Measurements from ENCODE around the gene CERT1. TPM values are rescaled to one million over a fixed set of nuclear protein-coding genes. Genes with fewer than 3 reads are reported as not detected.

Gene CERT1
- polyA plus RNA-seq, 2 of the 4 experiments (the other 2 are of a cell fraction), result 19.5 to 22.5 TPM

DNA sequence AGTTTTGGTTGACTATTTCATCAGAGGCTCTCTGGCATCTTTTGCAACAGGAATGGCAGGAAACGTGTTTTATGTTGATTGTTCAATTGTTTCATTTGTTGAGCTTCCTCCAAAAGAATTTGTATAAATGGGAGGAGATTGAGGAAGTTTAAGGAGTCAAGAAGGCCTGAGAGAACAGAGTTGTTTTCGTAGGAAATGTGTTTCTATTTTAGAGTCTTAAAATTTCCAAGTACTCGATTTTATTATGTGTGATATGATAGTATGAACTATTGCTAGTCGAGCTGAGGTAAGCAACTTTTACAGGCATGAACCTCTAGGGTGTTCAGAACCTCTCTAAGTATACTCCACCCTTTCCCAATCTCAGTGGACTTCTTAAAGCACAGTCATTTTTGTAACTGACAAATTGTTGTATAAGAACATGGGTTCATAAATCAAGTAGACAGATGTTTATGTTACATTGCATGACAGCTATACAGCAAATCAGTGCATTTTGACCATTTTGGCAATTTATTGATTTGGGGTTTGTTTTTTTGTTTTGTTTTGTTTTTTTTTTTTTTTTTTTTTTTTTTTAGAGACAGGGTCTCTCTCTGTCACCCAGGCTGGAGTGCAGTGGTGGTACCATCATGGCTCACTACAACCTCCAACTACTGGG, 47.7 kb upstream of the CERT1 start:
- H3K9me3 ChIP-seq, result peaks cover 11% of the 10 kb centered on the region
- no peak overlapping the region for H3K4me3 ChIP-seq
- H3K4me1 ChIP-seq, result no peaks in the 10 kb centered on the region
- no peak for ATAC-seq
- TF ChIP-seq USF2 (IDR thresholded peaks at IDR 0.05) (no peak), MAFK (IDR thresholded peaks at IDR 0.05; ENCODE audit: partially characterized antibody) (peak; percentile 34), HES2 (IDR thresholded peaks at IDR 0.05) (no peak), KDM1A (IDR thresholded peaks at IDR 0.05; ENCODE audit: low read depth) (no peak)
- POLR2A ChIA-PET, result no interaction called here
- no peak overlapping the region for H3K4me2 ChIP-seq
- no peak for DNase-seq (ENCODE audit: low read depth in 1 of 2, low spot score in 1 of 2)
- CTCF ChIA-PET, result no interaction called here
- no peak overlapping the region for H3K27ac ChIP-seq
- no peak for FAIRE-seq
- 62% methylated on average over 4 of the region's 4 CpGs for WGBS (ENCODE audit: missing lambda C conversion rate)

GRCh38 chr5:75558221-75558620, 46.8 kb upstream of the CERT1 start:
- TF ChIP-seq CEBPB (IDR thresholded peaks at IDR 0.05) (no peak), HES2 (IDR thresholded peaks at IDR 0.05) (no peak), NFE2L2 (conservative IDR thresholded peaks at IDR 0.05; ENCODE audit: low read length) (no peak), ESRRA (IDR thresholded peaks at IDR 0.05; ENCODE audit: borderline replicate concordance, low read length) (no peak), TP53 (CRISPR knock-in tag; IDR thresholded peaks at IDR 0.05) (no peak), HOXA7 (CRISPR knock-in tag; IDR thresholded peaks at IDR 0.05) (no peak)
- Histone ChIP-seq H3K4me3 (no peak overlapping the region), H3K4me1 (no peaks in the 10 kb centered on the region), H3K9me3 (peaks cover 6% of the 10 kb centered on the region), H3K27ac (no peak overlapping the region), H3K4me2 (no peak overlapping the region)
- ATAC-seq (no peak), DNase-seq (ENCODE audit: low read depth in 1 of 2, low spot score in 1 of 2) (no peak), FAIRE-seq (no peak)
- POLR2A ChIA-PET, result no interaction called here
- CTCF ChIA-PET, result no interaction called here
- WGBS (ENCODE audit: missing lambda C conversion rate), result 95% methylated on average over 1 of the region's 1 CpG

DNA sequence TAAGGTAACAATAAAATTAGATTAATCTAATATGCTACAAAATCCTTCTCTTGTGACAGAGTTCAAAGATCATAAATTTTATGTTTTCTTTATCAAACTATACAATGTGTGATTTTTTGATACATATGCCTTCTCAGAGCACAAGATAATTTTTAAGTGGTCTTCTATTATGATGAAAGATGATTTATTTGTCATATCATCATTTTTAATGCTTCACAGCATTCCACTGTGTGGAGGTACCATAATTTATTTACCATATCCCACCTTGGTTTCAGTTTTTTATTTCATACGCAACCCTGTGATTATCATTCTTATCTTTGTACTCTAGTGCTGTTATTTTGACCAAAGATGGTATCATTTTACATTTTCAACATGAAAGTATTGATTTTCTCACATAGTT, 41.9 kb upstream of the CERT1 start:
- no peaks in the 10 kb centered on the region for H3K4me1 ChIP-seq
- CTCF ChIA-PET, result interaction anchor here (0.6 kb wide), 1 partner anchor 116 kb away, joined by 3 read pairs; no protein-coding TSS in a partner anchor
- POLR2A ChIA-PET, result no interaction called here
- 97% methylated on average over 1 of the region's 1 CpG for WGBS (ENCODE audit: missing lambda C conversion rate)
- no peak overlapping the region for H3K27ac ChIP-seq
- H3K4me2 ChIP-seq, result no peak overlapping the region
- ATAC-seq, result no peak
- no peak overlapping the region for H3K4me3 ChIP-seq
- FAIRE-seq, result peak; percentile 23
- H3K9me3 ChIP-seq, result no peaks in the 10 kb centered on the region
- no peak for DNase-seq (ENCODE audit: low read depth in 1 of 2, low spot score in 1 of 2)
- TF ChIP-seq EP300 (IDR thresholded peaks at IDR 0.05) (no peak), MAFK (IDR thresholded peaks at IDR 0.05; ENCODE audit: partially characterized antibody) (peak; percentile 87), EHMT2 (IDR thresholded peaks at IDR 0.05; ENCODE audit: low read depth) (no peak)

DNA sequence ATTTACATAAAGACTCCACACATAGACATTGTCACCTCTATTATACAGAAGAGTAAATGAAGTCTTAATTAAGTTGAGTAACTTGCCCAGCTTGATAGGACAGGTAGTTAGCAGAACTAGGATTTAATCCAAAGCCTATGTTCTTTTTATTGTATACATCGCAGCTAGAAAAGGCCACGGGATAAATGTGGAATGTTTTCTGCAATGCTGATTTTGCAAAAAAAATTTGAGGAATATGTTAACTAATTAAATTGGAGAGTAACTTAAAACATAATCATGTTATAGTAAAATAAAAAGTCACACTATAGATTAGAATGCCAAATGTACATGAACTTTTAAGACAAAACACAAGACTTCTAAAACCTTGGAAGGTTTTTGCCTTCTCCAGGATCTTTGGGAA, 41.3 kb upstream of the CERT1 start:
- TF ChIP-seq GATA3 (IDR thresholded peaks at IDR 0.05; ENCODE audit: borderline replicate concordance), result no peak
- peak; percentile 55 for TF ChIP-seq MAFK (IDR thresholded peaks at IDR 0.05; ENCODE audit: partially characterized antibody)
- H3K4me3 ChIP-seq, result no peak overlapping the region
- 94% methylated on average over 2 of the region's 2 CpGs for WGBS (ENCODE audit: missing lambda C conversion rate)
- ChIA-PET CTCF (no interaction called here), POLR2A (no interaction called here)
- H3K4me1 ChIP-seq, result no peaks in the 10 kb centered on the region
- ATAC-seq, result no peak
- H3K27ac ChIP-seq, result no peak overlapping the region
- no peak for DNase-seq (ENCODE audit: low read depth in 1 of 2, low spot score in 1 of 2)
- H3K4me2 ChIP-seq, result no peak overlapping the region
- no peaks in the 10 kb centered on the region for H3K9me3 ChIP-seq
- no peak for FAIRE-seq

DNA sequence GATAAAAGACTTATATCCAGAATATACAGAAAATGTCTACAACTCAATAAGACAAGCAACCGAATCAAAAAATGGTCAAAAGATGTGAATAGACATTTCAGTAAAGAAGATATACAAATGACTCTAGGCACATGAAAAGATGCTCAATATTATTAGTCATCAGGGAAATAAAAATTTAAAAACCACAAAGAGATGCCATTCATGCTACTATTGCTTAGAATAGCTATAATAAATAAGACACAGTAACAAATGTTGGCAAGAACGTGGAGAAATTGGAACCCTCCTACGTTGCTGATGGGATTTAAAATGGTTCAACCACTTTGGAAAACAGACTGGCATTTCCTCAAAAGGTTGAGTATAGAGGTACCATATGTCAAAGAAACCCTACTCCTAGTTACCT, 40.0 kb upstream of the CERT1 start:
- H3K4me2 ChIP-seq, result no peak overlapping the region
- TF ChIP-seq RARB (CRISPR knock-in tag; IDR thresholded peaks at IDR 0.05) (no peak), NFE2L2 (conservative IDR thresholded peaks at IDR 0.05; ENCODE audit: low read length) (no peak)
- FAIRE-seq, result no peak
- POLR2A ChIA-PET, result no interaction called here
- H3K4me3 ChIP-seq, result no peak overlapping the region
- DNase-seq (ENCODE audit: low read depth in 1 of 2, low spot score in 1 of 2), result no peak
- 86% methylated on average over 3 of the region's 3 CpGs for WGBS (ENCODE audit: missing lambda C conversion rate)
- no peaks in the 10 kb centered on the region for H3K4me1 ChIP-seq
- H3K9me3 ChIP-seq, result no peaks in the 10 kb centered on the region
- CTCF ChIA-PET, result interaction anchor here (0.9 kb wide), 1 partner anchor 15 kb away, joined by 5 read pairs; no protein-coding TSS in a partner anchor
- no peak overlapping the region for H3K27ac ChIP-seq
- ATAC-seq, result no peak
